Psoas muscle (tissue), 8 donors: ENCODE measurements around the gene MEIS2. TPM values are rescaled to one million over a fixed set of nuclear protein-coding genes. Genes with fewer than 3 reads are reported as not detected.
A peak's percentile ranks its signal among the peaks of the same experiment; 100 is the strongest.

Experiments used
- ATAC-seq, 4 donors: fragments of 200-7000 bp; cut with Tn5 transposase; one replicate each; pipeline ENCODE4 v1.9.1; 2020; ENCODE audit warnings: moderate library complexity in 3 of 4, mild to moderate bottlenecking in 2 of 4
- DNase-seq, 2 donors: peaks; one replicate each; pipeline ENCODE4 v3.0.0-alpha.2; 2020
- H3K27ac ChIP-seq: fragments of 200-600 bp; one replicate; pipeline ENCODE4 v1.8.0; 2022
- H3K27me3 ChIP-seq, 3 donors: fragments of 200-600 bp in 1 of 3; one replicate each; pipeline versions ENCODE4 v1.6.1 to v1.8.0; 2013 to 2022; ENCODE audit warnings: low read length in 2 of 3, mild to moderate bottlenecking in 2 of 3, moderate library complexity in 1 of 3; ENCODE audit not compliant: insufficient read depth in 3 of 3
- H3K36me3 ChIP-seq, 2 donors: fragments of 200-600 bp in 1 of 2; one replicate each; pipeline versions ENCODE4 v1.6.1 to v1.8.0; 2013 to 2022; ENCODE audit warnings: low read depth in 1 of 2, mild to moderate bottlenecking in 1 of 2, moderate library complexity in 1 of 2; ENCODE audit not compliant: insufficient read depth in 1 of 2
- H3K4me1 ChIP-seq: fragments of 200-600 bp; one replicate; pipeline ENCODE4 v1.8.0; 2022
- H3K4me3 ChIP-seq: fragments of 200-600 bp; one replicate; pipeline ENCODE4 v1.8.0; 2022; ENCODE audit warnings: mild to moderate bottlenecking
- H3K9me3 ChIP-seq: fragments of 200-600 bp; one replicate; pipeline ENCODE4 v1.8.0; 2022
- WGBS, 3 donors: extraction: QIAGEN DNeasy Blood & Tissue Kit; methylation state at CpG; one replicate each; pipeline versions ENCODE4 v1.1.6 to v1.1.7; 2013; 5-methylcytosine and 5-hydroxymethylcytosine counted together
- intact Hi-C, 2 donors: fragments of 100-400 bp; cut with DNase I; formaldehyde crosslinking; loops; one replicate each; pipeline versions ENCODE4 v1.11.0 to v1.14.2; 2022
- polyA plus RNA-seq, 3 donors: library from polyadenylated mRNA; stranded (reverse); fragments of 200-250 nt; gene quantifications; one replicate each; pipeline ENCODE4 v1.2.3, GENCODE V29; 2013
- total RNA-seq, 4 donors: library from RNA; stranded (reverse); fragmentation: NEBNext Ultra II Directional in 2 of 4; extraction: Animal tissue kit (Norgen Biotek cat#: 25700) in 2 of 4; gene quantifications; one replicate each; pipeline versions ENCODE4 v1.2.1 to v1.2.4, GENCODE V29; 2021 to 2023
- TF ChIP-seq, protein P1 (sequence below): fragments of 200-600 bp; IDR thresholded peaks from one replicate; pipeline ENCODE4 v1.8.0; 2022; ENCODE audit warnings: antibody characterized with exemption
- donor health status: healthy with polysubstance abuse.
- donor health status: DM: no; HTN: no; CAD: no; lungs with moderate emphysema.
- donor health status: Bipolar disorder and iron deficiency.
- donor health status: healthy.
- donor health status: DM: yes; HTN: yes; CAD: no.
- donor health status: DM: no; HTN: no; CAD: no.
- donor health status: DM: no; HTN: no; CAD: no.
- donor health status: DM: yes; HTN: yes; CAD: no.

MEIS2 gene
- total and polyA plus RNA-seq, 7 donors, result 0.42 to 24.3 (median 1.9) TPM

DNA sequence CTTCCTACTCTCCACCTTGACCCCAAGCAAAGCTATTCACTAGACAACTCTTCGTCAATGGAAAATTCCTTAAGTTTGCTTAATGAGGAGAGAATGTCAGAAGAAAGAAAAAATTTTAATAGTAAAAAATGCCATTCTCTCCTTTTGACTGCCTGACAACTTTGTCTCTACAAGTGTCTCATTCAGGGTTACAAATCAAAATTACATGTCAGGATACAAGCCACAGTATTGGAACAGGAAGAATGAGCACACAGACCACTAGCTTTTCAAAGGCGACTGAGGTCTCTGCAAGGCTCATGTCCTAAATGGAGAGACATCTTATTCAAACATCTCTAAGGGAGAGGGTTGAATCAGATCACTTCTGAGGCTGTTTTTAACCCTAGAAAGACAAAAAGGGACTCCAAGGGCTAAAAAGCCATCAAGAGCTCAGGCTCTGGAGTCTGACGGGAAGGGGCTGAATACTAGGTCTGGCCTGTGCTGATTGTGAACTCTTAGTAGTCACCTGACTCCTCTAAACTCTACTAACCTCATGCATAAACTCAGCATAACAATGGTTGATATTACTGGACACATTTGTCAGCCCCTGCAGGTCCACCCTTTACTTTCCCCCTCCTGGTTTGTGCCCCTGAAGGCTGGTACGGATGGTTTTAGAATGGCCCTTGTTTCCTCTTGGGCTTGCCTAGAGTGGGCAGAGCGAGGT, 12.8 kb upstream of the MEIS2 start:
- WGBS, 3 donors, result 81 to 90% (median 83%) methylated on average over 5 of the region's 5 CpGs
- TF ChIP-seq, protein P1, sequence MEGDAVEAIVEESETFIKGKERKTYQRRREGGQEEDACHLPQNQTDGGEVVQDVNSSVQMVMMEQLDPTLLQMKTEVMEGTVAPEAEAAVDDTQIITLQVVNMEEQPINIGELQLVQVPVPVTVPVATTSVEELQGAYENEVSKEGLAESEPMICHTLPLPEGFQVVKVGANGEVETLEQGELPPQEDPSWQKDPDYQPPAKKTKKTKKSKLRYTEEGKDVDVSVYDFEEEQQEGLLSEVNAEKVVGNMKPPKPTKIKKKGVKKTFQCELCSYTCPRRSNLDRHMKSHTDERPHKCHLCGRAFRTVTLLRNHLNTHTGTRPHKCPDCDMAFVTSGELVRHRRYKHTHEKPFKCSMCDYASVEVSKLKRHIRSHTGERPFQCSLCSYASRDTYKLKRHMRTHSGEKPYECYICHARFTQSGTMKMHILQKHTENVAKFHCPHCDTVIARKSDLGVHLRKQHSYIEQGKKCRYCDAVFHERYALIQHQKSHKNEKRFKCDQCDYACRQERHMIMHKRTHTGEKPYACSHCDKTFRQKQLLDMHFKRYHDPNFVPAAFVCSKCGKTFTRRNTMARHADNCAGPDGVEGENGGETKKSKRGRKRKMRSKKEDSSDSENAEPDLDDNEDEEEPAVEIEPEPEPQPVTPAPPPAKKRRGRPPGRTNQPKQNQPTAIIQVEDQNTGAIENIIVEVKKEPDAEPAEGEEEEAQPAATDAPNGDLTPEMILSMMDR, result no peak
- no peaks in the 10 kb centered on the region for H3K4me1 ChIP-seq
- DNase-seq, result no peak
- intact Hi-C loops, result loop anchor here in 1 of 2 donors (5.0 kb wide), 1 partner anchor 231 kb away; no protein-coding TSS in a partner anchor
- no peak for ATAC-seq
- peaks cover 10 to 46% (median 11%) of the 10 kb centered on the region in 3 donors for H3K27me3 ChIP-seq
- no peaks in the 10 kb centered on the region for H3K9me3 ChIP-seq
- no peaks in the 10 kb centered on the region for H3K36me3 ChIP-seq
- H3K4me3 ChIP-seq, result no peak overlapping the region
- no peak overlapping the region for H3K27ac ChIP-seq

DNA sequence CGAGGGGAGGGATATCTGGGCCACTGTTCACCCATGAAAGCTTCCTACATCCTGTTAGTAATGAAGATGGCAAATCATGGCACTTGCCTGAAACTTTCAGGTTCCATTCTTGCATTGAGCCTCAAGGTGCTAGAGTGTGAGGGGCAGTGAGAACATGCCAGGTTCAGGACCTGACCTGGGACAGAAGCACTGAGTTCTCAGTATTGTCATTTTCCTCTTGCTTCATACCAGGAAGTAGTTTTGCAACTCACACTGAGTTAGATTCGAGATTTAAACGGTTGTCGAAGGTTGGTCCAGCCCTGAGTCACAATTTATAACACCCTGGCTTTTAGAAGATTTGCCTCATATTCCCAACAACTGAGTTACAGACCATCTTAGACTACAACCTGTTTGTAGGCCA, 11.8 kb upstream of the MEIS2 start:
- no peak overlapping the region for H3K4me3 ChIP-seq
- intact Hi-C loops, result loop anchor here in 1 of 2 donors (5.0 kb wide), 1 partner anchor 230 kb away; no protein-coding TSS in a partner anchor
- H3K36me3 ChIP-seq, result no peaks in the 10 kb centered on the region
- H3K27me3 ChIP-seq, result peaks cover 12 to 56% (median 14%) of the 10 kb centered on the region in 3 donors
- H3K27ac ChIP-seq, result no peak overlapping the region
- TF ChIP-seq, protein P1, result no peak
- WGBS, 3 donors, result 58 to 71% (median 63%) methylated on average over 4 of the region's 4 CpGs
- DNase-seq, result no peak
- no peak for ATAC-seq
- no peaks in the 10 kb centered on the region for H3K4me1 ChIP-seq
- no peaks in the 10 kb centered on the region for H3K9me3 ChIP-seq

GRCh38 chr15:37111427-37111717, 11.0 kb upstream of the MEIS2 start:
- peaks cover 12 to 62% (median 18%) of the 10 kb centered on the region in 3 donors for H3K27me3 ChIP-seq
- H3K9me3 ChIP-seq, result no peaks in the 10 kb centered on the region
- ATAC-seq (no peak), DNase-seq (no peak)
- intact Hi-C loops, result loop anchor here in 1 of 2 donors (5.0 kb wide), 1 partner anchor 229 kb away; no protein-coding TSS in a partner anchor
- H3K36me3 ChIP-seq, result no peaks in the 10 kb centered on the region
- TF ChIP-seq, protein P1, result no peak
- WGBS, 3 donors, result 75 to 89% (median 78%) methylated on average over 3 of the region's 3 CpGs
- no peak overlapping the region for H3K27ac ChIP-seq
- no peaks in the 10 kb centered on the region for H3K4me1 ChIP-seq
- H3K4me3 ChIP-seq, result no peak overlapping the region

DNA sequence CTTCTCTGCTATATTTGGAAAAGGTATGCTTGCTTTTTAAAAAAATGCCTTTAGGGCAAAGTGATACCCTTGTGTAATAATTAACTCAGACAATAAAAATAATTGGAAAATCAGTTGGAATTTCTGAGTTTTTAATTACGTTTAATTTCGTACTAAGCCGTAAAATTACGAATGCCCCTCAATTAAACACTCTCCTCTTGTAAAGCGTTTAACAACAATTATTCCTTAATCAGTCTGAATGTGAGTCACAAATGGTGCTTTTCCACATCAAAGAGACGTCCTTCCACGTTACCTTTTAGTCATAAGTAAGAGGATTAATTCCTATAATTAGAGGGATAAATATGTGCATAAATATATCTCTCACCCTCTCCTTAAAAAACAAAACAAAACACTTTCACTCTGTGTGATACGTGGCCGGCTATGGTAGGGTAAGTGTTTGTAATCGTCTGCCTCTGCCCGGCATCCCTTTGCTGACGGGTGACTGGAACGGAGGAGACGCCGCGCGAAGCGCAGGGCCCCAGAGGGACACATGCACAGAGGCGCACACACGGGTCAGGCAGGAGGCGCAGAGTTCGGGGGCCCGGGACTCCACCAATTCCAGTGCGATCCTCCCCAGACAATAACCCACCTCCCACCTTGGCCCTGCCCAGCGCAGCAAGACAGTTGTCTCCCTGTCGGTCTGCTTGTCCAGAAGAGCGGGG, 9.7 kb upstream of the MEIS2 start:
- H3K4me3 ChIP-seq, result peak overlapping the region; percentile 63
- intact Hi-C loops, result loop anchor here (5.0 to 10.0 kb wide), 2 partner anchors 225 to 228 kb away; no protein-coding TSS in a partner anchor
- TF ChIP-seq, protein P1, result no peak
- ATAC-seq (peak in 3 of 4 donors; percentile 58 to 82 (median 60)), DNase-seq (peak; percentile 51 to 64)
- H3K36me3 ChIP-seq, result no peaks in the 10 kb centered on the region
- WGBS, 3 donors, result 12 to 25% (median 13%) methylated on average over 27 of the region's 27 CpGs
- no peaks in the 10 kb centered on the region for H3K4me1 ChIP-seq
- no peaks in the 10 kb centered on the region for H3K9me3 ChIP-seq
- H3K27ac ChIP-seq, result no peak overlapping the region
- H3K27me3 ChIP-seq, result peaks cover 12 to 68% (median 20%) of the 10 kb centered on the region in 3 donors
